ENCODE results near the gene THEMIS2.
"Not testable (repeated sequence)": the region's sequence is repeated elsewhere in the genome, so short reads cannot be mapped to it uniquely, and the experiment has no call there.

THEMIS2 gene

GRCh38 chr1:27862671-27863537, 9.4 kb upstream of the THEMIS2 start:
- no peak for DNase-seq (ENCODE audit: low spot score)
- no peak for FAIRE-seq

- DNase-seq (ENCODE audit: low spot score) (no peak), FAIRE-seq (no peak)
These were observed 8.8 kb upstream of the THEMIS2 start for GRCh38 chr1:27863538-27863915.

GRCh38 chr1:27864264-27864895, 8.0 kb upstream of the THEMIS2 start:
- FAIRE-seq = no peak

GRCh38 chr1:27865821-27866220, 6.5 kb upstream of the THEMIS2 start:
- no peak for FAIRE-seq
- DNase-seq (ENCODE audit: low spot score) = no peak

More at GRCh38 chr1:27864264-27864895, 8.0 kb upstream of the THEMIS2 start:
- DNase-seq (ENCODE audit: low spot score) = no peak

- DNase-seq (ENCODE audit: low spot score) = no peak
- no peak for FAIRE-seq
These were observed 3.8 kb upstream of the THEMIS2 start for GRCh38 chr1:27868556-27868931.

GRCh38 chr1:27868932-27869718, 3.2 kb upstream of the THEMIS2 start:
- DNase-seq (ENCODE audit: low spot score) (no peak), FAIRE-seq (no peak)

- no peak for FAIRE-seq
- no peak for DNase-seq (ENCODE audit: low spot score)
These were observed 2.6 kb upstream of the THEMIS2 start for GRCh38 chr1:27869719-27870085.

GRCh38 chr1:27871076-27871475, 1.3 kb upstream of the THEMIS2 start:
- not testable (repeated sequence) for DNase-seq (ENCODE audit: low spot score); FAIRE-seq

- FAIRE-seq = no peak
- DNase-seq (ENCODE audit: low spot score) = no peak
These were observed 633 bp downstream of the THEMIS2 start for GRCh38 chr1:27872802-27873551.

GRCh38 chr1:27873671-27874384, 1.5 kb downstream of the THEMIS2 start:
- no peak for FAIRE-seq
- DNase-seq (ENCODE audit: low spot score) = no peak

- FAIRE-seq (no peak), DNase-seq (ENCODE audit: low spot score) (no peak)
These were observed 4.2 kb downstream of the THEMIS2 start for GRCh38 chr1:27876341-27877114.

- FAIRE-seq (no peak), DNase-seq (ENCODE audit: low spot score) (no peak)
These were observed 4.7 kb downstream of the THEMIS2 start for GRCh38 chr1:27877115-27877416.

GRCh38 chr1:27878039-27878438, 5.7 kb downstream of the THEMIS2 start:
- FAIRE-seq = no peak
- DNase-seq (ENCODE audit: low spot score) = no peak

- DNase-seq (ENCODE audit: low spot score) = no peak
- FAIRE-seq = no peak
These were observed 6.5 kb downstream of the THEMIS2 start for GRCh38 chr1:27878787-27879335.

GRCh38 chr1:27879374-27880082, 7.2 kb downstream of the THEMIS2 start:
- FAIRE-seq (no peak), DNase-seq (ENCODE audit: low spot score) (no peak)

- FAIRE-seq = no peak
- DNase-seq (ENCODE audit: low spot score) = no peak
These were observed 10.2 kb downstream of the THEMIS2 start for GRCh38 chr1:27882543-27882903.

- FAIRE-seq (no peak), DNase-seq (ENCODE audit: low spot score) (no peak)
These were observed 11.2 kb downstream of the THEMIS2 start for GRCh38 chr1:27883536-27883935.

- FAIRE-seq = no peak
These were observed 11.9 kb downstream of the THEMIS2 start for GRCh38 chr1:27884006-27884954.

More at GRCh38 chr1:27884006-27884954, 11.9 kb downstream of the THEMIS2 start:
- no peak for DNase-seq (ENCODE audit: low spot score)
